GM10266 (cell line): ENCODE data around the gene ARF1.

Source experiments
- DNase-seq: peaks from one replicate; pipeline ENCODE4 v3.0.0; 2012; ENCODE audit errors: extremely low spot score
- CTCF ChIP-seq: IDR thresholded peaks from 2 replicates; pipeline ENCODE4 v1.5.1; 2012; ENCODE audit warnings: mild to moderate bottlenecking, low read depth; ENCODE audit not compliant: control insufficient read depth, insufficient read depth; ENCODE audit errors: missing control alignments

Gene ARF1

GRCh38 chr1:228144993-228145343 is 62.5 kb downstream of the ARF1 start:
- DNase-seq: peak; percentile 12
- no peak for TF ChIP-seq CTCF

- TF ChIP-seq CTCF: no peak
- DNase-seq: peak; percentile 4
Measured at GRCh38 chr1:228145463-228146416, 63.2 kb downstream of the ARF1 start.

- peak; percentile 5 for DNase-seq
- TF ChIP-seq CTCF: no peak
Measured at GRCh38 chr1:228146417-228147150, 64.1 kb downstream of the ARF1 start.

GRCh38 chr1:228147151-228147693 is 64.7 kb downstream of the ARF1 start:
- no peak for TF ChIP-seq CTCF
- peak; percentile 7 for DNase-seq

- peak; percentile 7 for DNase-seq
- no peak for TF ChIP-seq CTCF
Measured at GRCh38 chr1:228147768-228148167, 65.3 kb downstream of the ARF1 start.

- no peak for TF ChIP-seq CTCF
- peak; percentile 8 for DNase-seq
Measured at GRCh38 chr1:228148196-228148861, 65.8 kb downstream of the ARF1 start.
